ENCODE results near the gene TOP3B. TPM values are rescaled to one million over a fixed set of nuclear protein-coding genes. Genes with fewer than 3 reads are reported as not detected.

TOP3B gene
- total RNA-seq, 3 donors from 2014 or later: 30.4 to 40.0 (median 38.3) TPM

DNA sequence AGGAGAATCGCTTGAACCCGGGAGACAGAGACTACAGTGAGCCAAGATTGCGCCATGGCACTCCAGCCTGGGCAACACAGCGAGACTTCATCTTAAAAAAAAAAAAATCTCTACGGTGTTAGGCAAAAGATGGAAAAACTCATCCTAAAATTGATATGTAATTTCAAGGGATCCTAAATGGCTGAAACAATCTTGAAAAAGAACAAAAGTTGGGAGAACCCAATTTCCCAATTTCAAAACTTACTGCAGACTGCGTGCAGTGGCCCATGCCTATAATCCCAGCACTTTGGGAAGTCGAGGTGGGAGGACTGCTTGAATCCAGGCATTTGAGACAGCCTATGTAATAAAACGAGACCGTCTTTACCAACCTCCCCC is 31.7 kb upstream of the TOP3B start:
- Histone ChIP-seq H3K9me3 (no peaks in the 10 kb centered on the region), H3K4me3 (no peak overlapping the region), H3K36me3 (ENCODE audit: low read depth) (no peaks in the 10 kb centered on the region), H3K4me1 (ENCODE audit: low read depth) (no peaks in the 10 kb centered on the region)
- TF ChIP-seq, protein P1, sequence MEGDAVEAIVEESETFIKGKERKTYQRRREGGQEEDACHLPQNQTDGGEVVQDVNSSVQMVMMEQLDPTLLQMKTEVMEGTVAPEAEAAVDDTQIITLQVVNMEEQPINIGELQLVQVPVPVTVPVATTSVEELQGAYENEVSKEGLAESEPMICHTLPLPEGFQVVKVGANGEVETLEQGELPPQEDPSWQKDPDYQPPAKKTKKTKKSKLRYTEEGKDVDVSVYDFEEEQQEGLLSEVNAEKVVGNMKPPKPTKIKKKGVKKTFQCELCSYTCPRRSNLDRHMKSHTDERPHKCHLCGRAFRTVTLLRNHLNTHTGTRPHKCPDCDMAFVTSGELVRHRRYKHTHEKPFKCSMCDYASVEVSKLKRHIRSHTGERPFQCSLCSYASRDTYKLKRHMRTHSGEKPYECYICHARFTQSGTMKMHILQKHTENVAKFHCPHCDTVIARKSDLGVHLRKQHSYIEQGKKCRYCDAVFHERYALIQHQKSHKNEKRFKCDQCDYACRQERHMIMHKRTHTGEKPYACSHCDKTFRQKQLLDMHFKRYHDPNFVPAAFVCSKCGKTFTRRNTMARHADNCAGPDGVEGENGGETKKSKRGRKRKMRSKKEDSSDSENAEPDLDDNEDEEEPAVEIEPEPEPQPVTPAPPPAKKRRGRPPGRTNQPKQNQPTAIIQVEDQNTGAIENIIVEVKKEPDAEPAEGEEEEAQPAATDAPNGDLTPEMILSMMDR (IDR thresholded peaks at IDR 0.05): no peak
- DNase-seq (no peak), ATAC-seq (no peak)
- intact Hi-C loops (cut with DNase I, micrococcal nuclease): no loop called here

- TF ChIP-seq, protein P1 (IDR thresholded peaks at IDR 0.05): no peak
- no peak overlapping the region for H3K4me3 ChIP-seq
- no peaks in the 10 kb centered on the region for H3K36me3 ChIP-seq (ENCODE audit: low read depth)
- no peaks in the 10 kb centered on the region for H3K4me1 ChIP-seq (ENCODE audit: low read depth)
- DNase-seq: no peak
- no peaks in the 10 kb centered on the region for H3K9me3 ChIP-seq
- no peak for ATAC-seq
- intact Hi-C loops (cut with DNase I, micrococcal nuclease): no loop called here
These were observed 31.1 kb upstream of the TOP3B start for GRCh38 chr22:22013559-22014284.

DNA sequence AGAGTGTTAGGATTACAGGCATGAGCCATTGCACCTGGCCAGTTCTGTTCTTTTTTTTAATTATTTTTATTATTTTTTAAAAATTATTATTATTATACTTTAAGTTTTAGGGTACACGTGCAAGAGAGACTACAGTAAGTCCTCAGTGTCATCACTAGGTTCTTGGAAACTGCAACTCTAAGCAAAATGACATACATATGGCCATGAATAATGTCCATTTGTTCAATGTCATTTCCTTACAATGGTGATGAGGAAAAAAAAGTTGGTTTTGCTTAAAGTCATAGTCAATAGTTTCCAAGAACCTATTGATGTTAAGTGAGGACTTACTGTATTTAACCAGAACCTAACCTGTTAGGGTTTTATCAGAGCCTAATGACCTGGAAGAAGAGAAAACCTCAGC is 29.4 kb upstream of the TOP3B start:
- DNase-seq: no peak
- H3K9me3 ChIP-seq: no peaks in the 10 kb centered on the region
- no peak for ATAC-seq
- TF ChIP-seq, protein P1 (IDR thresholded peaks at IDR 0.05): no peak
- H3K36me3 ChIP-seq (ENCODE audit: low read depth): no peaks in the 10 kb centered on the region
- intact Hi-C loops (cut with DNase I, micrococcal nuclease): no loop called here
- H3K4me1 ChIP-seq (ENCODE audit: low read depth): no peaks in the 10 kb centered on the region
- H3K4me3 ChIP-seq: no peak overlapping the region

- no peak for DNase-seq
These were observed 27.8 kb upstream of the TOP3B start for GRCh38 chr22:22010358-22010757.

GRCh38 chr22:22009661-22010060 is 27.1 kb upstream of the TOP3B start:
- no peaks in the 10 kb centered on the region for H3K9me3 ChIP-seq

More at GRCh38 chr22:22010358-22010757, 27.8 kb upstream of the TOP3B start:
- TF ChIP-seq, protein P1 (IDR thresholded peaks at IDR 0.05): no peak
- Histone ChIP-seq H3K4me1 (ENCODE audit: low read depth) (no peaks in the 10 kb centered on the region), H3K36me3 (ENCODE audit: low read depth) (no peaks in the 10 kb centered on the region), H3K4me3 (no peak overlapping the region), H3K9me3 (no peaks in the 10 kb centered on the region)
- no peak for ATAC-seq
- intact Hi-C loops (cut with DNase I, micrococcal nuclease): no loop called here

More at GRCh38 chr22:22009661-22010060, 27.1 kb upstream of the TOP3B start:
- Histone ChIP-seq H3K4me1 (ENCODE audit: low read depth) (no peaks in the 10 kb centered on the region), H3K36me3 (ENCODE audit: low read depth) (no peaks in the 10 kb centered on the region), H3K4me3 (no peak overlapping the region)
- no peak for ATAC-seq
- TF ChIP-seq, protein P1 (IDR thresholded peaks at IDR 0.05): no peak
- intact Hi-C loops (cut with DNase I, micrococcal nuclease): no loop called here
- no peak for DNase-seq
